Measurements from ENCODE around the gene MLPH.

MLPH gene

GRCh38 chr2:237473878-237474441 is 13.1 kb upstream of the MLPH start:
- DNase-seq (ENCODE audit: insufficient read length, low spot score): no peak
- no peak for TF ChIP-seq CTCF (IDR thresholded peaks at IDR 0.05; ENCODE audit: insufficient read depth, missing control alignments)
- FAIRE-seq: no peak

- no peak for DNase-seq (ENCODE audit: insufficient read length, low spot score)
- FAIRE-seq: no peak
- TF ChIP-seq CTCF (IDR thresholded peaks at IDR 0.05; ENCODE audit: insufficient read depth, missing control alignments): no peak
Measured at GRCh38 chr2:237474442-237474911, 12.6 kb upstream of the MLPH start.

GRCh38 chr2:237474931-237475703 is 11.9 kb upstream of the MLPH start:
- DNase-seq (ENCODE audit: insufficient read length, low spot score): peak; percentile 84
- TF ChIP-seq CTCF (IDR thresholded peaks at IDR 0.05; ENCODE audit: insufficient read depth, missing control alignments): peak; percentile 59

GRCh38 chr2:237475704-237476141 is 11.3 kb upstream of the MLPH start:
- TF ChIP-seq CTCF (IDR thresholded peaks at IDR 0.05; ENCODE audit: insufficient read depth, missing control alignments): no peak
- FAIRE-seq: no peak
- DNase-seq (ENCODE audit: insufficient read length, low spot score): no peak

More at GRCh38 chr2:237474931-237475703, 11.9 kb upstream of the MLPH start:
- no peak for FAIRE-seq

GRCh38 chr2:237478095-237478494 is 9.0 kb upstream of the MLPH start:
- no peak for DNase-seq (ENCODE audit: insufficient read length, low spot score)
- no peak for TF ChIP-seq CTCF (IDR thresholded peaks at IDR 0.05; ENCODE audit: insufficient read depth, missing control alignments)
- FAIRE-seq: no peak

- FAIRE-seq (no peak), DNase-seq (ENCODE audit: insufficient read length, low spot score) (no peak)
- TF ChIP-seq CTCF (IDR thresholded peaks at IDR 0.05; ENCODE audit: insufficient read depth, missing control alignments): no peak
Measured at GRCh38 chr2:237478979-237479378, 8.1 kb upstream of the MLPH start.

GRCh38 chr2:237479747-237480146 is 7.3 kb upstream of the MLPH start:
- no peak for FAIRE-seq
- DNase-seq (ENCODE audit: insufficient read length, low spot score): no peak
- no peak for TF ChIP-seq CTCF (IDR thresholded peaks at IDR 0.05; ENCODE audit: insufficient read depth, missing control alignments)

All from D721Med (cell line).